ENCODE measurements around the gene SENP7.

The SENP7 gene

DNA sequence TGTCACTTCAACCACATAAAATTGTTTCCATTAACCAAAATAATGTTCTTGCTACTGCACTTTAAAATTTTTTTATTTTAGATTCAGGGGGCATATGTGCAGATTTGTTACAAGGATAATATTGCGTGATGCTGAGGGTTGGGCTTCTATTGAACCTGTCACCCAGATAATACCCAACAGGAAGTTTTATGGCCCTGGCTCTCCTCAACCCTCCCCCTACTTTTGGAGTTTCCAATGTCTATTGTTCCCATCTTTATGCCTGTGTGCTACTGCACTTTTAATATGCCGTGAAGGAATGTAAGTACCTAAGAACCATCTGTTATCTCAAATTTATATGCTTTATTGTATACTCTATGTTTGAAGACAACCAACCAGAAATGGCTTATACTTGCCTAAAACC, 150.6 kb downstream of the SENP7 start:
- CTCF ChIA-PET = no interaction called here
- TF ChIP-seq CTCF (IDR thresholded peaks at IDR 0.05; ENCODE audit: insufficient read depth, low read length, missing control alignments) = no peak
- no peak overlapping the region for H3K4me3 ChIP-seq (ENCODE audit: low read depth, low read length)
- DNase-seq (ENCODE audit: low read depth, low spot score) = no peak
- POLR2A ChIA-PET = no interaction called here

DNA sequence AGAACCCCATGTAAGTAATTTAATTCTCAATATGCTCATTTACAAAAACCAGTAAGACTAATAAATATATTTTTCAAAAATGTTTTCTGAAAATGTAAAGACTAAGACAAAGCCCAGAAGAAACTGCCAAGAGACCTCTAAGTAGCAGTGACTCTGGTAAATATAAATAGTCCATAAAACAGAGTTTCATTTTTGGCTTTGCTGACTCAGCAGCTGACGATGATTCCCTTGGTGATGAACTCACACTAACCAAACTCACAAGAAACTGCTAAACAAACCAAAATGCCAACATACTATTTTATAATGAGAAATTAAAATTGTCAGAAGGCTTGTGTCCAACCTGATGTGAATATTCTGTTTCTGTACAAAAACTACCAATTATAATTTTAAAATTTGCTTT, 161.2 kb downstream of the SENP7 start:
- no peak for TF ChIP-seq CTCF (IDR thresholded peaks at IDR 0.05; ENCODE audit: insufficient read depth, low read length, missing control alignments)
- no peak overlapping the region for H3K4me3 ChIP-seq (ENCODE audit: low read depth, low read length)
- ChIA-PET POLR2A (no interaction called here), CTCF (no interaction called here)
- no peak for DNase-seq (ENCODE audit: low read depth, low spot score)

DNA sequence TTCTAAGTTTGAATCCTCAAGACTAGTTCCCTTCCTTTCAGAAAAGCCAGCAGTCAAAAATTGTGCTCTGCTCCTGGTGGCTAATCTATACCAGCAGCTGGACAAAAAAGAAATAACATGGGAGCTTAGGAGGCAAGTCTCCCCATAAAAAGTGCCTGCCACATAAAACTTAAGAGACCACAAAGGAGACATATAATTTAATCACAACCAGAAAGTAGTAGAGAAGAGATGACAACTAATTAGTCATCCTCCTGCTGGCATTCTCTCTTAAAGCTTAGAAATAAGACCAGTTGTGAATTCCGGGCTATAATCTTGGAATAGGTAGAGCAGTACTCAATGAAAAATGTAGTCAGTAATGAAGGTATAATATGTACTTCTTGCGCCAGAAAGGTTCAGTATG, 172.4 kb downstream of the SENP7 start:
- no peak for TF ChIP-seq CTCF (IDR thresholded peaks at IDR 0.05; ENCODE audit: insufficient read depth, low read length, missing control alignments)
- ChIA-PET POLR2A (no interaction called here), CTCF (no interaction called here)
- DNase-seq (ENCODE audit: low read depth, low spot score) = no peak
- no peak overlapping the region for H3K4me3 ChIP-seq (ENCODE audit: low read depth, low read length)

DNA sequence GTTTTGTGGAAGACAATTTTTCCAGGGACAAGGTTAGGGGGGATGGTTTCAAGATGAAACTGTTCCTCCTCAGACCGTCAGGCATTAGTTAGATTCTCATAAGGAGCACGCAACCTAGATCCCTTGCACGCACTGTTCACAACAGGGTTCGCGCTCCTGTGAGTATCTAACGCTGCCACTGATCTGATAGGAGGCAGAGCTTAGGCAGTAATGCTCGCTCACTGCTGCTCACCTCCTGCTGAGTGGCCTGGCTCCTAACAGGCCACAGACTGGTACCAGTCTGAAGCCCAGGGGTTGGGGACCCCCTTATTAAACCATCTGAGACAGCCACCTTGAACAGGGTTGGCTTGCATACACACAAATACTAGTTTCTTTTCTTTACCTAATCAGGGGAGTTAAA, 179.1 kb downstream of the SENP7 start:
- CTCF ChIA-PET = no interaction called here
- POLR2A ChIA-PET = no interaction called here
- H3K4me3 ChIP-seq (ENCODE audit: low read depth, low read length) = no peak overlapping the region
- no peak for TF ChIP-seq CTCF (IDR thresholded peaks at IDR 0.05; ENCODE audit: insufficient read depth, low read length, missing control alignments)
- no peak for DNase-seq (ENCODE audit: low read depth, low spot score)

DNA sequence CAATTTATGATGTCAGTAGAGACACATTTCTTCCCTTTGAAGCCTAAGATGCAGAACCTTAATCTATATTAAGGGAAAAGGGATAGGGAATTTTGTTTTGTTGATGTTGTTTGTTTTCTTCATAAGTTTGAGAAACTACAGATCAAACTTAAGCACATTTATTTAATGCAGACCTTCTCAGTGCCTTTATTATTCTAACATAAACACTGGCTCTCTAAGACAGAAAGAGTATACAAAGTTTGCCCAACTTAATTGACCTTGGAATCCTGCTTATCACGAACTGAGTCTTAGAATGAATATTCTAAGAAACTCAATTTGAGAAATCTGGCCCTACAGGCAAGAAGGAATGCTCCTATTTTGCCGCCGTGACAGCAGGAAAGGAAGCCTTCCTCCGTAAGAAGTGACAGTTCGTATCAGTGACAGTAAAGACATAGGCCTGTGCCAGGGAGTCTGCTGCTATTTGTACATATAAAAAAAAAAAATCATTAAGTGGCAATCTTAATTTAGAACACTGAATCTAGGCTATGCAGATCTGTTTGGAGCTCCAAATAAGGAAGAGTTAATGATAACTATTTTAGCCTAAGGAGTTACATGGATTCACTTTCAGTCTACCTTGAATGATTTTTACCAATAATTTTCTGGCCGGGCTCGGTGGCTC, 183.9 kb downstream of the SENP7 start:
- no peak for DNase-seq (ENCODE audit: low read depth, low spot score)
- no peak for TF ChIP-seq CTCF (IDR thresholded peaks at IDR 0.05; ENCODE audit: insufficient read depth, low read length, missing control alignments)
- H3K4me3 ChIP-seq (ENCODE audit: low read depth, low read length) = no peak overlapping the region
- POLR2A ChIA-PET = interaction anchor here (0.7 kb wide), 1 partner anchor 283 kb away, joined by 3 read pairs; no protein-coding TSS in a partner anchor
- CTCF ChIA-PET = no interaction called here

- H3K4me3 ChIP-seq (ENCODE audit: low read depth, low read length) = no peak overlapping the region
- DNase-seq (ENCODE audit: low read depth, low spot score) = no peak
- no peak for TF ChIP-seq CTCF (IDR thresholded peaks at IDR 0.05; ENCODE audit: insufficient read depth, low read length, missing control alignments)
- CTCF ChIA-PET = interaction anchor here (0.6 kb wide), 1 partner anchor 24 kb away, joined by 3 read pairs; no protein-coding TSS in a partner anchor
- POLR2A ChIA-PET = interaction anchor here (0.6 kb wide), 1 partner anchor 362 kb away, joined by 4 read pairs; no protein-coding TSS in a partner anchor
Measured at GRCh38 chr3:101325393-101326134, 187.4 kb downstream of the SENP7 start.
